HG02970 (cell line): ENCODE results near the gene CPA4.
"Not testable (repeated sequence)": the region's sequence is repeated elsewhere in the genome, so short reads cannot be mapped to it uniquely, and the experiment has no call there.

ENCODE experiments used
- ATAC-seq: cut with Tn5 transposase; IDR thresholded peaks from one replicate; pipeline ENCODE4 v1.9.1; 2021; ENCODE audit warnings: mild to moderate bottlenecking, moderate library complexity, moderate number of reproducible peaks; ENCODE audit not compliant: unreplicated experiment, low FRiP score

Gene CPA4, protein sequence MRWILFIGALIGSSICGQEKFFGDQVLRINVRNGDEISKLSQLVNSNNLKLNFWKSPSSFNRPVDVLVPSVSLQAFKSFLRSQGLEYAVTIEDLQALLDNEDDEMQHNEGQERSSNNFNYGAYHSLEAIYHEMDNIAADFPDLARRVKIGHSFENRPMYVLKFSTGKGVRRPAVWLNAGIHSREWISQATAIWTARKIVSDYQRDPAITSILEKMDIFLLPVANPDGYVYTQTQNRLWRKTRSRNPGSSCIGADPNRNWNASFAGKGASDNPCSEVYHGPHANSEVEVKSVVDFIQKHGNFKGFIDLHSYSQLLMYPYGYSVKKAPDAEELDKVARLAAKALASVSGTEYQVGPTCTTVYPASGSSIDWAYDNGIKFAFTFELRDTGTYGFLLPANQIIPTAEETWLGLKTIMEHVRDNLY

DNA sequence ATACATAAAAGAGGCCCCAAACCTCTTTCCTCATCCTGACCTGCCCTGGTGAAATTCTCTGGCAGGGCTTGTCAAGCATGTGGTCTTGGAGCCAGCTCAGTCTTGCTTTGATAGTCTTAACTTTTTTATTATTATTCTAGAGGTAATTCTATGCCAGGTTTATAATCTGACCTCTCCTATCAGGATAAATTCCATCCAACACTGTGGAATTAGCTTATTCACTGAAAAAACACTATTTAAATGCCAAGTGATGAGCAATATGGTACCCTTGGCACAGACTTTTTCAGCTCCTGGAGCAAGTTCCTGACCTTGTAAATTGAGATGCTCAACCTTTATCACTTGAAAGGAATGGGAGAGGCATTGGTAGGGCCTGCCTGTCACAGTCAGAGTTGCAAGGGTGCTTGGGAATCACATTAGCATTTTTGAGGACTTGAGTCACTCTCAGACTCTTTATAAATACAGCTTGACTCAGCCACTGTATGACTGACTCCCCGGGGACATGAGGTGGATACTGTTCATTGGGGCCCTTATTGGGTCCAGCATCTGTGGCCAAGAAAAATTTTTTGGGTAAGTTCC lies at the start of gene CPA4:
TSS of gene CPA4 (plus strand) at position 480 of the 576 bp plus-strand sequence. CDS start at position 500, 20 bp downstream.
- no peak for ATAC-seq

DNA sequence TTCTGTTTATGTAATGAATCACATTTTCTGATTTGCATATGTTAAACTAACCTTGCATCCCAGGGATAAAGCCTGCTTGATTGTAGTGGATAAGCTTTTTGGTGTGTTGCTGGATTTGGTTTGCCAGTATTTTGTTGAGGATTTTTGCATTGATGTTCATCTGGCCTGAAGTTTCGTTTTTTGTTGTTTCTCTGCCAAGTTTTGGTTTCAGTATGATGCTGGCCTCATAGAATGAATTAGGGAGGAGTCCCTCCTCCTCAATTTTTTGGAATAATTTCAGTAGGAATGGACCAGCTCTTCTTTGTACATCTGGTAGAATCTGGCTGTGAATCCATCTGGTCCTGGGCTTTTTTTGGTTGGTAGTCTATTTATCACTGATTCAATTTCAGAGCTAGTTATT lies 49.5 kb upstream of the CPA4 start:
- ATAC-seq, result not testable (repeated sequence)

DNA sequence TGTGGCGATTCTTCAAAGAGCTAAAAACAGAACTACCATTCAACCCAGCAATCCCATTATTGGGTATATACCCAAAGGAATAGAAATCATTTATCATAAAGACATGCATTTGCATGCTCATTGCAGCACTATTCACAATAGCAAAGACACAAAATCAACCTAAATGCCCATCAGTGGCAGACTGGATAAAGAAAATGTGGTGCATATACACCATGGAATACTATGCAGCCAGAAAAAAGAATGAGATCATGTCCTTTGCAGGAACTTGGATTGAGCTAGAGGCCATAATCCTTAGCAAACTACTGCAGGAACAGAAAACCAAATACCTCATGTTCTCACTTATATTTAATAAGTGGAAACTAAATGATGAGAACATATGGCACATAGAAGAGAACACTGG lies 46.5 kb upstream of the CPA4 start:
- ATAC-seq, result not testable (repeated sequence)

DNA sequence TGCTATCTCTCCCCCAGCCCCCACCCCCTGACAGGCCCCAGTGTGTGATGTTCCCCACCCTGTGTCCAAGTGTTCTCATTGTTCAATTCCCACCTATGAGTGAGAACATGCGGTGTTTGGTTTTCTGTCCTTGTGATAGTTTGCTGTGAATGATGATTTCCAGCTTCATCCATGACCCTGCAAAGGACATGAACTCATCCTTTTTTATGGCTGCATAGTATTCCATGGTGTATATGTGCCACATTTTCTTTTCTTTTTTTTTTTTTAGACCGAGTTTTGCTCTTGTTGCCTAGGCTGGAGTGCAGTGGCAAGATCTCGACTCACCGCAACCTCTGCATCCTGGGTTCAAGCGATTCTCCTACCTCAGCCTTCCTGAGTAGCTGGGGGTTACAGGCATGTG lies 44.1 kb upstream of the CPA4 start:
- not testable (repeated sequence) for ATAC-seq

DNA sequence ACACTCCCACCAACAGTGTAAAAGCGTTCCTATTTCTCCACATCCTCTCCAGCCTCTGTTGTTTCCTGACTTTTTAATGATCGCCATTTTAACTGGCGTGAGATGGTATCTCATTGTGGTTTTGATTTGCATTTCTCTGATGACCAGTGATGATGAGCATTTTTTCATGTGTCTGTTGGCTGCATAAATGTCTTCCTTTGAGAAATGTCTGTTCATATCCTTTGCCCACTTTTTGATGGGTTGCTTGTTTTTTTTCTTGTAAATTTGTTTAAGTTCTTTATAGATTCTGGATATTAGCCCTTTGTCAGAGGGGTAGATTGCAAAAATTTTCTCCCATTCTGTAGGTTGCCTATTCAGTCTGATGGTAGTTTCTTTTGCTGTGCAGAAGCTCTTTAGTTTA lies 43.3 kb upstream of the CPA4 start:
- not testable (repeated sequence) for ATAC-seq

DNA sequence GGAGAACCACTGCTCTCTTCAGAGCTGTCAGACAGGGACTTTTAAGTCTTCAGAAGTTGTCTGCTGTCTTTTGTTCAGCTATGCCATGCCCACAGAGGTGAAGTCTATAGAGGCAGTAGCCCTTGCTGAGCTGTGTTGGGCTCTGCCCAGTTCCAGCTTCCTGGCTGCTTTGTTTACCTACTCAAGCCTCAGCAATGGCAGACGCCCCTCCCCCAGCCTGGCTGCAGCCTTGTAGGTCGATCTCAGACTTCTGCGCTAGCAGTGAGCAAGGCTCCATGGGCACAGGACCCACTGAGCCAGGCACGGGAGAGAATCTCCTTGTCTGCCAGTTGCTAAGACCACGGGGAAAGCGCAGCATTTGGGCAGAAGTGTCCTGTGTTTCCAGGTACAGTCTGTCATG lies 38.4 kb upstream of the CPA4 start:
- ATAC-seq, result no peak

DNA sequence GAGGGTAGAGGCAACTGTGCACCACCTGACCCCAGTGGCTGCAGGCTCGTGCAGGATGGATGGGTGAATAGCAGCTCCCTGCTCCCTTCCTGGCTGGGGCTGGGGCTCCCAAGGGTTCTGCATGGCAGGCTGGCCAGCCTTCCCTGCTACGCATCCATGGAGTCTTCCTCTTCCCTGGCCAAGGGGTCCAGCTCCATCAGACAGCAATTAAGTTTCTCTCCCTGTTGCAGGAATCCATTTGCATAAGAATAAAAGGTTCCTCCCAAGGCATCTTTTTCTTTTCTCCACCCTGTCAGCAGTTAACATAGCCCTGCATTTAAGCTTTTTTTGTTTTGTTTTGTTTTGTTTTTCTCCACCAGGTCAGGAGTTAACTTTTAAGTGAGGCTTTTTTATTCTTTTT lies 36.3 kb upstream of the CPA4 start:
- ATAC-seq, result no peak

DNA sequence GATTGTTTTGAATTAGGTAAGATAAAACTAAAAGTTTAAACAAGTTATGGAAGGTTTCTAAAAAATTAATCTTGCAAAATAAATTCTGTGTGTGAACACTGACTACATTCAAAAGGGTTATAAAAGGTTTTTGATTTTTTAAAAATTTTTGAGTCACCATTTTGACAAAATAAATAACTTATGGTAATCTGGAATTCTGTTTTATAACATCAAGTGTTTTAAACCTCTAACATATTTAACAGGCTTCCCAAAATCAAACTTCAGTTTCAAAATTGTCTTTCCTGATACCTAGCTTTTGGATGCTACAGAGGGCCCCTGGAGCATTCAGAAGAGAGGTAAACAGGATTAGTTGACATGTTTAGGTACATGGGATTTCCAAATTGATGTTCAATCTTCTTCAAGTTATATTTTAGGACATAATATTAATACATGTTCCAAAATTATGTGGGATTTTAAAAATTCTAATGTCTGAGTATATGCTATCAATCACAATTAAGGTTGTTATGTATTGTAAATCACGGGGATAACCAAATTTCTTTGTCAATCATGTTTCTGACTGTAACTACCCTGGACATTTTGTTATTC lies 34.4 kb upstream of the CPA4 start:
- no peak for ATAC-seq

DNA sequence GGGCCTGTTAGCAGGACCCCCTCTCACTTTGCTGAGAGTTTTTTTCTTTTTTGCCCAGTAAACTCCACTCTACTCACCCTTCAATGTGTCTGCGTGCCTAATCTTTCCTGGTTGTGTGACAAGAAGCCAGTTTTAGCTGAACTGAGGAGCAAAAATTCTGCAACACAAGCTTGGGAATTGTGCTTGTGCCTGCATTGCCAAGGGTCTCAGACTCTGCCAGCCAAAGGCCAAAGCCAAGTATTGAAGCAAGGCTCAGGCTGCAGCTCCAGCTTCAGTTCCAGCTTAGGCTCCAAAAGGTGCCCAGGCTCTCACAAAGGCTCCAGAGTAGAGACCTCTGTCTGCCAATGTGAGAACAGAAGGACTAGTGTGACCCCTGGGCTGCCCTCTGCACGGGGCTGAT lies 30.5 kb upstream of the CPA4 start:
- no peak for ATAC-seq

DNA sequence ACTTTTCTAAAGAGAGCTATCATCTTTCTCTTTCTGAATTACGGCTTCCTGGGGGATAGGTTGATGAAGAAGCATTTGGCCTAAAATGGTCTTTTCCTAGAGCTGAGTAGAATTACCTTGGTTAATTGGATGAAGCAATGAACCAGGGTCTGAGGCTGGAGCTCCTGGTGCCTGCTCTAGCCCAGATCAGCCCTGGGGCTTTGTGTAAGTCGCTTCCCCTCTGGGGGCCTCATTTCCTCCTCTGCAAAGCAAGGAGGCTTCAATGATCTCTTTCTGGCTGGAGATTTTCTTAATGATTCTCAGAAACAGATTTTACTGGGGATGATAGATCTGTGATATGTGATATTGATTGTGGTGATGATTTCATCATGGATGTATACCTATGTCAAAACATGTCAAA lies 29.8 kb upstream of the CPA4 start:
- no peak for ATAC-seq

DNA sequence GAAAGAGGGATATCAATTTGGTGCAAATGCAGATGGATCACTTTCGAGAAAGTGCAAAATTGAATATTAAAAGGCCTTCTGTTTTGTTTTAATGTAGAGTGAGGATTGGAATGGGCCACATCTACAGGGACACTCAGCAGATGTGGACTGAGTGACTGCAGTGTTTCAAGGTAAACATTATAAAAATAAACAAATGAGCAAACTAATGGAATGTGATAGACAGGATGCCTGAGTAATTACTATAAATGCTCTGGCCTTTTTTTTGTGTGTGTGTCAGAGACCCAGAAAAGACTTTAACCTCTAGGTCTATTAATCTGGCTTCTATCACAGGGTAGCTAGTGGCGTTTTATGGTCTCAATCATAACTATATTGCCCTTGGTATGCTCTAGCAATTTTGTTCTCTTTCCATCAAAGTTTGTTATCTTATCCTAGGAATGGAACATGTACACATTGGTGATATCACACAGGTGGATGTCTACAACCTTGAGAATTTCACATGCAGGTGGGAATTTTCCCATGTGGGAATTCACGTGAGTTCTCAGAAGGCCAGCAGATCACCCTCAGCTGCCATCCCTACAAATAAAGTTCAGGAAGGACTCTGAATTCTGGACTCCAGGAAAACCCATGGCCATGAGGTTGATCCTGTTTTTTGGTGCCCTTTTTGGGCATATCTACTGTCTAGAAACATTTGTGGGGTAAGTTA lies 26.6 kb upstream of the CPA4 start, which contains the start of gene CPA2:
TSS of gene CPA2 (plus strand) at position 606 of the 703 bp plus-strand sequence. CDS start at position 625, 19 bp downstream.
- ATAC-seq, result no peak

DNA sequence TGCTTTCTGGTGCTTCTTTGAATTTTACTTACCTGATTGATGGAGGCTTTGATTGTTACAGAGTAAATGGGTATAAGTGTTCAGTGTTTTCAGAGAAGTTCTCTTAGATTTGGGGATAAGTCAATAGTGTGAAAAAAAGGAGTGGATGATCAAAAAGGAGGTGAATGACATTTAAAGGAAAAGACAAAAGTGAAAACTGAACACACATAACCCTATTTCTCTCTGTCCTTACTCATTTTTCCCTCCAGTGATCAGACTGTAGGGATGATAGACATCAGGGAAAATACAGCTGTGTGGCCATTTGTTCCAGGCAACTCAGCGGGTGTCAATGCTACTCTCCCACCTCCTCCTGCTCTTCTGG lies 26.0 kb upstream of the CPA4 start:
- ATAC-seq, result no peak

DNA sequence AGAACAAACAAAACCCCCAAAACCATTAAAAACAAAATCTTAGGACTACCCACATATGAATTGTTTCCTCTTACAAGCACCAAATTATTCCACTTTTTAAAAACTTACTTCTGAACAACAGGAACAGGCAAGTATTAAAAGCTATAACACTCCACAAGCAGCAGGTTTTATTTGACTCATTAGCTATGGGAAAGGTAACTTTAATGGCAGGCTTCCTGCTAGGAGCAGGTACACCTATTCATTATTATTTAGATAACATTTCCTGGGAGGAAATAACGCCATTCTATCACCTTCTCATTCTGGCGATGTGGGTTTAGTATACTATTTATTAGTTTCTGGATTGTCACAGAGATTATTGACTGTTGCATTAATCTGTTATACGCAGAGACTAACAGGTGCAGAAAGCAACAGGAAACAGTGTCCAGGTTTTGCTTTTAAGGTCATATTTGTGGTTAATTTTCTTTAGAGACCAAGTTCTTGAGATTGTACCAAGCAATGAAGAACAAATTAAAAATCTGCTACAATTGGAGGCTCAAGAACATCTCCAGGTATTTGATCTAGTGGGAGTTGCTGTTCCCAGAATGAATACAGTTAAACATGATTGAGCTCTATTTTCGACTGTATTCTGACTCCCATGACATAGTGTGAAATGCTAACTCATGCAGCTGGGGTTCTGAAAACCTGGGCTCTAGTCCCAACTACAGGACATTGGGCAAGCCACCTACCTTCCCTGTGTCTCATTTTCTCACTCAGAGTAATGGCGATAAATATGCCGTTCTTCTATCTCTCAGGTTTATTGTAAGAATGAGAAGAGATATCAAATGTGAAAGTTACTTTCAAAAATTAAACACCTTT lies 24.3 kb upstream of the CPA4 start:
- no peak for ATAC-seq

DNA sequence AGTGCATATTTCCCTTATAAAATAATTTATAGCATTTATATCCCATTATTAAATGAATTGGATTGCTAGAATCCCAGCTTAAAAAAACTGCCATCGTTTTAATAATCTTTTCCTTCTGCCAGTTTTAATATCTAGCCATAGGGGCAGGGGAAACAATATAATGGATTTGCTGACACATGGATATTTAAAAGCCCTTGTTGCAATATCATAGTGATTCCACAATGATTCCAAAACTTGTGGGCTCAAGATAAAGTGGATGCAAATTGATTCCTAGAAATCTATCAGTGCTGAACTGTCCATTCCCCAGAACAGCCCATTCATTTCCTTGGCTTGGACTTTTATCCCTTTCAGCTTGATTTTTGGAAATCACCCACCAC lies 23.7 kb upstream of the CPA4 start:
- ATAC-seq, result no peak

DNA sequence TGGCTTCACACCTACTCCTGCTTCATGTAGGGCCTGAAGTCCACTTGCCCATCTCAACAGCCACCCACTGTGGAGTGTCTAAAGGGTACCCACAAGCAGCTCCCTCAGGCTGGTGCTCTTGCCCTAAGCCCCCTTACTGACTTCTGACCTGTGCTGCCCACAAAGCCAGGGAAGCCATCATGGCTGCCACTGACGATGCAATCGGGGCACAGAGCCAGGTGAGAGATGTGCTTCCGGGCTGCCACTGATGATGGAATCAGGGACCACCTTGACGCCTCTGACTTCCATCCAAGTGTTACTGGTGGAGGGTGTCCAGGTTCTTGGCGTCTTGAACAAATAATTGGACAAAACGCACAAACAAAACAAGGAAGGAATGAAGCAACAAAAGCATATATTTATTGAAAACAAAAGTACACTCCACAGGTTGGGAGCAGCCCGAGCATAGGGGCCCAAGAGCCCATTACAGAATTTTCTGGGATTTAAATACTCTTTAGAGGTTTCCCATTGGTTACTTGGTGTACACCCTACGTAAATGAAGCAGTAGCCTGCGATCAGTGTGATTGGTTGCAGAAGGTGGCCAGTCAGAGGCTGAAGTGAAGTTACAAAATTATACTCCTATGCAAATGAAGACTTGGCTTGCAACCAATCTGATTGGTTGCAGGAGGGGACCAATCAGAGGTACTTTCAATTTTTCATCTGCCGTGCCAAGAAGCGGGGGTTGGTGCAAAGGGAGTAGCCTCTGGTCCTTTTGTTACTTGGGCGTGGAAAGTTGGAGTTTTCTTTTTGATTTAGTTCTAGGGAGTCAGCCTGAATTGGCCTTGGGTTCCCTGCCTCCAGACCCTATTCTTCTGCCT lies 21.8 kb upstream of the CPA4 start:
- no peak for ATAC-seq

DNA sequence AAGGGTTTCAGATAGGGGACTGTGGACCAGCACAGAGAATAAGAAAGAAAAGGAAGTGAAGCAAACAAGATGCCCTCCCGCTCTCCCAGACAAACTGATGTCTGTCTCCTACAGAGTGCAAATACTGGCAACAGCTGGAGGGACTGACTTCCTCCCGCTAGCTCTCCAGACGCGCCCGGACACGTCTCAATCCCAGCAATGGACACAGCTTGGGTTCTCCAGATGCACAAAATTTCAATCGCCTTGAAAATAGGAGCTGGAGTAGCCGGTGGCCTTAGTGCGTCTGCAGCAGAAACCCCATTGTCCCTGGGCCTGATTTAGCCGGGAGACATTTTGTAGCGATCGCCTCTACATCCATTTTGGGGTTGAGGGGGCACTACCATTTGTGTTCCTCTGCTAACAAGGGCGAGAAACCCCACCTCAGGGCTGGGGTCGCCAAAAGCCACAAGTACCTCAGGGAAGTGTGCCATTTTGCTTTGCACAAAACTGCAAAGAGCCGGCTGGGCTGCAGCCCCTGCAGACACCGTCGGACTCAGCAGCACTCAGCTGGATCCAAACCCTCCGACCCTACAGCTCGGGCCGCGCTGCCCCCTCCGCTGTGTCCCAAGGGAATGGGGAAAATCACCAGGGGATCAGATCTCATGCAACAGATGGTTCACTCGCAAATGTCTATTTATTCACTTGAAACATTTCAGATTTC lies 20.4 kb upstream of the CPA4 start:
- ATAC-seq, result no peak

DNA sequence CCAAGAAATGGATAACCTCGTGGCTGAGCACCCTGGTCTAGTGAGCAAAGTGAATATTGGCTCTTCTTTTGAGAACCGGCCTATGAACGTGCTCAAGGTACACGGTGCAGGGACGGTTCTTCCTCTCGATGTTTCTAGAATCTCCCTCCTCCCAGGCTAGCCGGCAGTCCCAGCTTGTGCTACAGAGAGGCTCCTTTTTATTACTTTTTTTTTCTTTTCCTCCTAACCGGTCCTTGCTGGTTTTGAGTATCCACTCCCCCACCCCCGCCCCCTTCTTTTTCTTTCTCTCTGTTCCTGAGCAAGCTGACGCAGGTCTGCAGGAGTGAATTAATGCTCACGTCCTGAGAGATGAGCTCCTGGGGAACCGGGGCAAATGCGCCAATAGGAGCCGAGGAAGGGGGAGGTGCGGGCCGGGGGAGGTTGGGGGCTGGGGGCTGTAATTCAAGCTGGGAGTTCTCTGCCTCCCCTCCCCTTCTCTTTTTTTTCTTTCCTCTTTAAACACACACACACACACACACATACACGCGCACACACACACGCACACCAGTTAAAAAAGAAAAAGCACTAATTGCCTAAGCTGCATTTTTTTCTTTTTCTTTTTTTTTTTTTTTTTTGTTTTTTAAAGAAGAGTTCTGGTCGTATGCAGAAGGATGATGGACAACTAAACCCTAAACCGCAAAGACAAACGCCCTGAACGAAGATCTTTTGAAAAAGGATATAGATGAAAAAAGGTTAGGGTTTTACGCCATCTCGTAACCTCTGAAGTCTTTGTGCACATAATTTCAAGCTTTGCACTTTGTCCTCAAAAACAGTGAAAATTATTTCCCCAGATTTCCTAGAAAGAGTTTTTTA lies 19.7 kb upstream of the CPA4 start:
- ATAC-seq, result no peak

DNA sequence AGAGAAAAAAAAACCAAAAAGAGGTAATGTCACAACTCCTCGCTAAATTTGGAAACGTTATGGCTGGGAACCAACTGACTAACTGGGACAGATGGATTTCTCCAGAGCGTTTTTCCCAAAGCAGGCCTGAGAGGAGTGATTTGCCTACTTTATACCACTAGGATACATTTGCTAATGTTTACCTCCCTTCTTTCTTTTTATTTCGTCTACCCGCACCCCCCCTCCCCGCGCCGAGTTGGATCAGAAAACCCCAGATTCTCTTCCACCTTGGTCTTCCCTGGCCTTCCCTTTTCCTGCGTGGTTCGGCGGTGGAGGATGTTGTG lies 19.1 kb upstream of the CPA4 start:
- ATAC-seq, result no peak
